ENCODE data around the gene HSPA12A. TPM values are rescaled to one million over a fixed set of nuclear protein-coding genes. Genes with fewer than 3 reads are reported as not detected.

Gene HSPA12A
- polyA plus RNA-seq, 1 donor (not counting 4 experiments of a cell fraction or from before 2014, with no cell fraction given): 8.1 TPM

- DNase-seq (ENCODE audit: low read depth, low spot score) (no peak), FAIRE-seq (no peak)
- Histone ChIP-seq H3K9me3 (ENCODE audit: control insufficient read depth, low read depth, low read length) (no peaks in the 10 kb centered on the region), H3K4me1 (ENCODE audit: control insufficient read depth, extremely low read depth, insufficient read depth, low read length) (peaks cover 9% of the 10 kb centered on the region), H3K9ac (ENCODE audit: control insufficient read depth, extremely low read depth, insufficient read depth, low read length) (no peak overlapping the region), H3K4me3 (ENCODE audit: control insufficient read depth in 2 of 3, extremely low read depth in 1 of 3, insufficient read depth in 2 of 3, low read depth in 1 of 3, low read length in 3 of 3) (no peak overlapping the region), H3K9me1 (ENCODE audit: control insufficient read depth, extremely low read depth, insufficient read depth, low read length) (no peaks in the 10 kb centered on the region), H3K27ac (ENCODE audit: control insufficient read depth, insufficient read depth, low read length) (no peak overlapping the region), H2AFZ (ENCODE audit: control insufficient read depth, low read length) (no peak overlapping the region), H3K4me2 (ENCODE audit: control insufficient read depth, extremely low read depth, insufficient read depth, low read depth, low read length) (no peak overlapping the region), H3K36me3 (ENCODE audit: control insufficient read depth in 2 of 2, extremely low read depth in 1 of 2, insufficient read depth in 2 of 2, low read length in 2 of 2) (no peaks in the 10 kb centered on the region), H3K79me2 (ENCODE audit: control insufficient read depth, insufficient read depth, low read length) (no peaks in the 10 kb centered on the region), H3K27me3 (ENCODE audit: control insufficient read depth, extremely low read depth, insufficient read depth, low read length) (no peaks in the 10 kb centered on the region), H4K20me1 (ENCODE audit: control insufficient read depth, extremely low read depth, insufficient read depth, low read length) (no peaks in the 10 kb centered on the region)
- dilution Hi-C loops (cut with MboI; ENCODE audit: extremely low pct_ligation_motif_present, low sequenced_read_pairs): no loop called here
- TF ChIP-seq CTCF (optimal IDR thresholded peaks at IDR 0.05 in 1 of 3, IDR thresholded peaks at IDR 0.05 in 1 of 3, conservative IDR thresholded peaks at IDR 0.05 in 1 of 3; ENCODE audit: extremely low read depth in 1 of 3, insufficient read depth in 2 of 3, low read length in 3 of 3) (no peak), EZH2 (IDR thresholded peaks at IDR 0.05; ENCODE audit: low read length) (no peak)
Observed at GRCh38 chr10:116763440-116763839, 21.1 kb upstream of the HSPA12A start.

- Histone ChIP-seq H3K9ac (ENCODE audit: control insufficient read depth, extremely low read depth, insufficient read depth, low read length) (no peak overlapping the region), H3K9me3 (ENCODE audit: control insufficient read depth, low read depth, low read length) (no peaks in the 10 kb centered on the region), H3K9me1 (ENCODE audit: control insufficient read depth, extremely low read depth, insufficient read depth, low read length) (no peaks in the 10 kb centered on the region), H3K36me3 (ENCODE audit: control insufficient read depth in 2 of 2, extremely low read depth in 1 of 2, insufficient read depth in 2 of 2, low read length in 2 of 2) (no peaks in the 10 kb centered on the region), H4K20me1 (ENCODE audit: control insufficient read depth, extremely low read depth, insufficient read depth, low read length) (no peaks in the 10 kb centered on the region), H3K4me2 (ENCODE audit: control insufficient read depth, extremely low read depth, insufficient read depth, low read depth, low read length) (no peak overlapping the region), H3K4me1 (ENCODE audit: control insufficient read depth, extremely low read depth, insufficient read depth, low read length) (peaks cover under 1% of the 10 kb centered on the region), H2AFZ (ENCODE audit: control insufficient read depth, low read length) (no peak overlapping the region), H3K79me2 (ENCODE audit: control insufficient read depth, insufficient read depth, low read length) (no peaks in the 10 kb centered on the region), H3K27ac (ENCODE audit: control insufficient read depth, insufficient read depth, low read length) (no peak overlapping the region), H3K27me3 (ENCODE audit: control insufficient read depth, extremely low read depth, insufficient read depth, low read length) (no peaks in the 10 kb centered on the region), H3K4me3 (ENCODE audit: control insufficient read depth in 2 of 3, extremely low read depth in 1 of 3, insufficient read depth in 2 of 3, low read depth in 1 of 3, low read length in 3 of 3) (no peak overlapping the region)
- TF ChIP-seq EZH2 (IDR thresholded peaks at IDR 0.05; ENCODE audit: low read length) (no peak), CTCF (optimal IDR thresholded peaks at IDR 0.05 in 1 of 3, IDR thresholded peaks at IDR 0.05 in 1 of 3, conservative IDR thresholded peaks at IDR 0.05 in 1 of 3; ENCODE audit: extremely low read depth in 1 of 3, insufficient read depth in 2 of 3, low read length in 3 of 3) (no peak)
- dilution Hi-C loops (cut with MboI; ENCODE audit: extremely low pct_ligation_motif_present, low sequenced_read_pairs): no loop called here
- FAIRE-seq: no peak
- no peak for DNase-seq (ENCODE audit: low read depth, low spot score)
Observed at GRCh38 chr10:116761883-116762282, 19.5 kb upstream of the HSPA12A start.

Data from keratinocyte (primary cell).